H9 (cell line): Measurements from ENCODE around the gene NTRK3. TPM values are rescaled to one million over a fixed set of nuclear protein-coding genes. Genes with fewer than 3 reads are reported as not detected.

Experiments
- DNase-seq: peaks from one replicate; pipeline ENCODE4 v3.0.0-alpha.2; 2017
- H2AFZ ChIP-seq: one replicate; pipeline ENCODE4 v1.6.1; 2013; ENCODE audit warnings: mild to moderate bottlenecking, low read length, control low read depth, moderate library complexity
- H2AK5ac ChIP-seq: 2 replicates; pipeline ENCODE4 v1.6.1; 2013; ENCODE audit warnings: low read length, control low read depth, mixed read lengths; ENCODE audit not compliant: insufficient read length
- H2BK120ac ChIP-seq: one replicate; pipeline ENCODE4 v1.6.1; 2013; ENCODE audit warnings: low read depth, mild to moderate bottlenecking, low read length, control low read depth, inconsistent platforms; ENCODE audit not compliant: poor library complexity, severe bottlenecking
- H2BK12ac ChIP-seq: 2 replicates; pipeline ENCODE4 v1.6.1; 2013; ENCODE audit warnings: low read length, control low read depth, mixed read lengths, low read depth; ENCODE audit not compliant: insufficient read length
- H2BK15ac ChIP-seq: 2 replicates; pipeline ENCODE4 v1.6.1; 2013; ENCODE audit warnings: low read depth, low read length, control low read depth
- H2BK20ac ChIP-seq: one replicate; pipeline ENCODE4 v1.6.1; 2013; ENCODE audit warnings: low read depth, mild to moderate bottlenecking, low read length, control low read depth, inconsistent platforms; ENCODE audit not compliant: poor library complexity, severe bottlenecking
- H2BK5ac ChIP-seq: 2 replicates; pipeline ENCODE4 v1.6.1; 2013; ENCODE audit warnings: low read length, control low read depth, mixed read lengths; ENCODE audit not compliant: insufficient read length
- H3K14ac ChIP-seq: 2 replicates; pipeline ENCODE4 v1.6.1; 2013; ENCODE audit warnings: low read length, control low read depth; ENCODE audit not compliant: insufficient read depth
- H3K18ac ChIP-seq: 2 replicates; pipeline ENCODE4 v1.6.1; 2013; ENCODE audit warnings: low read depth, mild to moderate bottlenecking, mixed read lengths, low read length, control low read depth; ENCODE audit not compliant: insufficient read length
- H3K23ac ChIP-seq: 2 replicates; pipeline ENCODE4 v1.6.1; 2013; ENCODE audit warnings: low read length, control low read depth, mixed read lengths, low read depth; ENCODE audit not compliant: insufficient read length
- H3K23me2 ChIP-seq: 2 replicates; pipeline ENCODE4 v1.6.1; 2013; ENCODE audit warnings: low read depth, mild to moderate bottlenecking, mixed read lengths, low read length, control low read depth; ENCODE audit not compliant: insufficient read length, poor library complexity, severe bottlenecking
- H3K27ac ChIP-seq: 2 replicates; pipeline ENCODE4 v1.5.1; 2013; ENCODE audit warnings: low read length, control low read depth, mixed read lengths, low read depth; ENCODE audit not compliant: insufficient read length
- H3K27me3 ChIP-seq: 2 replicates; pipeline ENCODE4 v1.6.1; 2013; ENCODE audit warnings: low read length, control low read depth, inconsistent platforms; ENCODE audit not compliant: insufficient read depth
- H3K4ac ChIP-seq: 2 replicates; pipeline ENCODE4 v1.6.1; 2013; ENCODE audit warnings: low read depth, mild to moderate bottlenecking, control low read depth, inconsistent platforms, low read length, moderate library complexity
- H3K4me1 ChIP-seq: 2 replicates; pipeline ENCODE4 v1.6.1; 2013; ENCODE audit warnings: low read length, control low read depth, inconsistent platforms; ENCODE audit not compliant: insufficient read depth
- H3K4me2 ChIP-seq: 2 replicates; pipeline ENCODE4 v1.6.1; 2013; ENCODE audit warnings: low read length, control low read depth, mixed read lengths; ENCODE audit not compliant: insufficient read length, insufficient read depth
- H3K56ac ChIP-seq: 2 replicates; pipeline ENCODE4 v1.6.1; 2013; ENCODE audit warnings: low read depth, mild to moderate bottlenecking, mixed read lengths, low read length, control low read depth; ENCODE audit not compliant: insufficient read length
- H3K79me1 ChIP-seq: 2 replicates; pipeline ENCODE4 v1.6.1; 2013; ENCODE audit warnings: low read depth, mild to moderate bottlenecking, moderate library complexity, low read length, control low read depth, inconsistent platforms; ENCODE audit not compliant: insufficient read depth, poor library complexity, severe bottlenecking
- H3K79me2 ChIP-seq: 2 replicates; pipeline ENCODE4 v1.6.1; 2013; ENCODE audit warnings: low read length, control low read depth, inconsistent platforms; ENCODE audit not compliant: insufficient read depth
- H3K9ac ChIP-seq: 2 replicates; pipeline ENCODE4 v1.6.1; 2013; ENCODE audit warnings: low read length, control low read depth, mixed read lengths; ENCODE audit not compliant: insufficient read length; ENCODE audit errors: extremely low read depth
- H3K9me3 ChIP-seq: one replicate; pipeline ENCODE4 v1.6.1; 2013; ENCODE audit warnings: low read depth, low read length, inconsistent platforms; ENCODE audit not compliant: control insufficient read depth
- H3T11ph ChIP-seq: one replicate; pipeline ENCODE4 v1.6.1; 2013; ENCODE audit warnings: mild to moderate bottlenecking, low read length, control low read depth, inconsistent platforms
- H4K20me1 ChIP-seq: one replicate; pipeline ENCODE4 v1.6.1; 2013; ENCODE audit not compliant: control insufficient read depth, insufficient read length, insufficient read depth
- H4K5ac ChIP-seq: 2 replicates; pipeline ENCODE4 v1.6.1; 2013; ENCODE audit warnings: low read depth, mild to moderate bottlenecking, mixed read lengths, low read length, control low read depth; ENCODE audit not compliant: insufficient read length
- H4K8ac ChIP-seq: replicated peaks from 2 replicates; pipeline ENCODE4 v1.6.1; 2013; ENCODE audit warnings: low read length, control low read depth, mixed read lengths, low read depth; ENCODE audit not compliant: insufficient read length
- H4K91ac ChIP-seq: 2 replicates; pipeline ENCODE4 v1.6.1; 2013; ENCODE audit warnings: low read depth, mild to moderate bottlenecking, moderate library complexity, mixed read lengths, low read length, control low read depth; ENCODE audit not compliant: insufficient read length
- H3K27ac Mint-ChIP-seq, 3 experiments: 2 replicates in 2 of 3; 3 replicates in 1 of 3; pipeline ENCODE4 v1.8.0; 2020 to 2021; ENCODE audit warnings: mixed read lengths in 3 of 3, mild to moderate bottlenecking in 1 of 3, moderate library complexity in 1 of 3
- H3K27me3 Mint-ChIP-seq: 2 replicates; pipeline ENCODE4 v1.8.0; 2021; ENCODE audit warnings: low read depth, mild to moderate bottlenecking, moderate library complexity, mixed read lengths
- H3K36me3 Mint-ChIP-seq, 3 experiments: 2 replicates in 2 of 3; 3 replicates in 1 of 3; pipeline ENCODE4 v1.8.0; 2020 to 2021; ENCODE audit warnings: low read depth in 3 of 3, mixed read lengths in 3 of 3; ENCODE audit not compliant: insufficient read depth in 1 of 3
- H3K4me1 Mint-ChIP-seq, 2 experiments: 2 replicates each; pipeline ENCODE4 v1.8.0; 2020; ENCODE audit warnings: mixed read lengths in 2 of 2
- H3K4me3 Mint-ChIP-seq, 2 experiments: 2 replicates in 1 of 2; 3 replicates in 1 of 2; pipeline ENCODE4 v1.8.0; 2020 to 2021; ENCODE audit warnings: mild to moderate bottlenecking in 2 of 2, mixed read lengths in 2 of 2, moderate library complexity in 1 of 2
- H3K9me3 Mint-ChIP-seq, 2 experiments: 2 replicates in 1 of 2; 3 replicates in 1 of 2; pipeline ENCODE4 v1.8.0; 2020; ENCODE audit warnings: mild to moderate bottlenecking in 2 of 2, mixed read lengths in 2 of 2, moderate library complexity in 1 of 2
- CTCF ChIP-seq: fragments of 200-600 bp; sonication (generic); conservative IDR thresholded peaks from 3 replicates; pipeline ENCODE4 v1.8.0; 2021; ENCODE audit warnings: antibody characterized with exemption, mild to moderate bottlenecking
- WGBS: extraction: QIAGEN DNeasy Blood & Tissue Kit; methylation state at CpG from one replicate; pipeline ENCODE4 v1.1.7; 2013; ENCODE audit warnings: missing lambda C conversion rate, low lambda C conversion rate, mixed read lengths; ENCODE audit not compliant: insufficient read length; ENCODE audit errors: extremely low coverage; 5-methylcytosine and 5-hydroxymethylcytosine counted together
- total RNA-seq: library from RNA; stranded (reverse); gene quantifications from 2 replicates; pipeline ENCODE4 v1.2.1, GENCODE V29; 2021

Gene NTRK3
- total RNA-seq, 1 experiment from 2014 or later = 2.5 TPM

- no peak overlapping the region; a peak in 1 of 7 replicates for H3K27ac Mint-ChIP-seq
- no peak for TF ChIP-seq CTCF
- no peaks in the 10 kb centered on the region for H3K79me2 ChIP-seq
- H3K23me2 ChIP-seq = no peaks in the 10 kb centered on the region
- no peak overlapping the region for H3K14ac ChIP-seq
- no peak overlapping the region for H2BK20ac ChIP-seq
- no peak for DNase-seq
- H3K27me3 ChIP-seq = no peaks in the 10 kb centered on the region
- H2AK5ac ChIP-seq = no peak overlapping the region
- H2AFZ ChIP-seq = no peak overlapping the region
- H3T11ph ChIP-seq = no peak overlapping the region
- no CpG with 5 or more reads among the region's 2 CpGs for WGBS
- H3K9ac ChIP-seq = no peak overlapping the region
- H3K27ac ChIP-seq = no peak overlapping the region
- H4K5ac ChIP-seq = no peak overlapping the region
- H4K8ac ChIP-seq = no peak overlapping the region
- H3K23ac ChIP-seq = no peak overlapping the region
- H3K4me1 ChIP-seq = no peaks in the 10 kb centered on the region
- H2BK120ac ChIP-seq = no peak overlapping the region
- H3K79me1 ChIP-seq = no peaks in the 10 kb centered on the region
- no peaks in the 10 kb centered on the region; a peak in 1 of 5 replicates for H3K9me3 Mint-ChIP-seq
- H4K20me1 ChIP-seq = no peaks in the 10 kb centered on the region
- H3K4me1 Mint-ChIP-seq = peaks cover 7 to 16% of the 10 kb centered on the region in 2 experiments
- H4K91ac ChIP-seq = no peak overlapping the region
- H3K4me2 ChIP-seq = no peak overlapping the region
- no peak overlapping the region for H2BK15ac ChIP-seq
- no peak overlapping the region for H2BK5ac ChIP-seq
- H3K56ac ChIP-seq = no peak overlapping the region
- H3K4ac ChIP-seq = no peak overlapping the region
- no peak overlapping the region for H2BK12ac ChIP-seq
- no peaks in the 10 kb centered on the region for H3K36me3 Mint-ChIP-seq
- peaks cover 4% of the 10 kb centered on the region; the same call in 1 of the 2 replicates for H3K27me3 Mint-ChIP-seq
- no peak overlapping the region for H3K18ac ChIP-seq
- H3K9me3 ChIP-seq = no peaks in the 10 kb centered on the region
- no peak overlapping the region for H3K4me3 Mint-ChIP-seq
Measured at GRCh38 chr15:87961851-87962420, 294.6 kb downstream of the NTRK3 start.
